H9 (cell line): ENCODE measurements around the gene TEX261. TPM values are rescaled to one million over a fixed set of nuclear protein-coding genes. Genes with fewer than 3 reads are reported as not detected.

Experiments used
- DNase-seq: peaks from one replicate; pipeline ENCODE4 v3.0.0-alpha.2; 2017
- H2AFZ ChIP-seq: one replicate; pipeline ENCODE4 v1.6.1; 2013; ENCODE audit warnings: mild to moderate bottlenecking, low read length, control low read depth, moderate library complexity
- H2AK5ac ChIP-seq: 2 replicates; pipeline ENCODE4 v1.6.1; 2013; ENCODE audit warnings: low read length, control low read depth, mixed read lengths; ENCODE audit not compliant: insufficient read length
- H2BK120ac ChIP-seq: one replicate; pipeline ENCODE4 v1.6.1; 2013; ENCODE audit warnings: low read depth, mild to moderate bottlenecking, low read length, control low read depth, inconsistent platforms; ENCODE audit not compliant: poor library complexity, severe bottlenecking
- H2BK12ac ChIP-seq: 2 replicates; pipeline ENCODE4 v1.6.1; 2013; ENCODE audit warnings: low read length, control low read depth, mixed read lengths, low read depth; ENCODE audit not compliant: insufficient read length
- H2BK15ac ChIP-seq: 2 replicates; pipeline ENCODE4 v1.6.1; 2013; ENCODE audit warnings: low read depth, low read length, control low read depth
- H2BK20ac ChIP-seq: one replicate; pipeline ENCODE4 v1.6.1; 2013; ENCODE audit warnings: low read depth, mild to moderate bottlenecking, low read length, control low read depth, inconsistent platforms; ENCODE audit not compliant: poor library complexity, severe bottlenecking
- H2BK5ac ChIP-seq: 2 replicates; pipeline ENCODE4 v1.6.1; 2013; ENCODE audit warnings: low read length, control low read depth, mixed read lengths; ENCODE audit not compliant: insufficient read length
- H3K14ac ChIP-seq: 2 replicates; pipeline ENCODE4 v1.6.1; 2013; ENCODE audit warnings: low read length, control low read depth; ENCODE audit not compliant: insufficient read depth
- H3K18ac ChIP-seq: 2 replicates; pipeline ENCODE4 v1.6.1; 2013; ENCODE audit warnings: low read depth, mild to moderate bottlenecking, mixed read lengths, low read length, control low read depth; ENCODE audit not compliant: insufficient read length
- H3K23ac ChIP-seq: 2 replicates; pipeline ENCODE4 v1.6.1; 2013; ENCODE audit warnings: low read length, control low read depth, mixed read lengths, low read depth; ENCODE audit not compliant: insufficient read length
- H3K23me2 ChIP-seq: 2 replicates; pipeline ENCODE4 v1.6.1; 2013; ENCODE audit warnings: low read depth, mild to moderate bottlenecking, mixed read lengths, low read length, control low read depth; ENCODE audit not compliant: insufficient read length, poor library complexity, severe bottlenecking
- H3K27ac ChIP-seq: 2 replicates; pipeline ENCODE4 v1.5.1; 2013; ENCODE audit warnings: low read length, control low read depth, mixed read lengths, low read depth; ENCODE audit not compliant: insufficient read length
- H3K27me3 ChIP-seq: 2 replicates; pipeline ENCODE4 v1.6.1; 2013; ENCODE audit warnings: low read length, control low read depth, inconsistent platforms; ENCODE audit not compliant: insufficient read depth
- H3K4ac ChIP-seq: 2 replicates; pipeline ENCODE4 v1.6.1; 2013; ENCODE audit warnings: low read depth, mild to moderate bottlenecking, control low read depth, inconsistent platforms, low read length, moderate library complexity
- H3K4me1 ChIP-seq: 2 replicates; pipeline ENCODE4 v1.6.1; 2013; ENCODE audit warnings: low read length, control low read depth, inconsistent platforms; ENCODE audit not compliant: insufficient read depth
- H3K4me2 ChIP-seq: 2 replicates; pipeline ENCODE4 v1.6.1; 2013; ENCODE audit warnings: low read length, control low read depth, mixed read lengths; ENCODE audit not compliant: insufficient read length, insufficient read depth
- H3K56ac ChIP-seq: 2 replicates; pipeline ENCODE4 v1.6.1; 2013; ENCODE audit warnings: low read depth, mild to moderate bottlenecking, mixed read lengths, low read length, control low read depth; ENCODE audit not compliant: insufficient read length
- H3K79me1 ChIP-seq: 2 replicates; pipeline ENCODE4 v1.6.1; 2013; ENCODE audit warnings: low read depth, mild to moderate bottlenecking, moderate library complexity, low read length, control low read depth, inconsistent platforms; ENCODE audit not compliant: insufficient read depth, poor library complexity, severe bottlenecking
- H3K79me2 ChIP-seq: 2 replicates; pipeline ENCODE4 v1.6.1; 2013; ENCODE audit warnings: low read length, control low read depth, inconsistent platforms; ENCODE audit not compliant: insufficient read depth
- H3K9ac ChIP-seq: 2 replicates; pipeline ENCODE4 v1.6.1; 2013; ENCODE audit warnings: low read length, control low read depth, mixed read lengths; ENCODE audit not compliant: insufficient read length; ENCODE audit errors: extremely low read depth
- H3K9me3 ChIP-seq: one replicate; pipeline ENCODE4 v1.6.1; 2013; ENCODE audit warnings: low read depth, low read length, inconsistent platforms; ENCODE audit not compliant: control insufficient read depth
- H3T11ph ChIP-seq: one replicate; pipeline ENCODE4 v1.6.1; 2013; ENCODE audit warnings: mild to moderate bottlenecking, low read length, control low read depth, inconsistent platforms
- H4K20me1 ChIP-seq: one replicate; pipeline ENCODE4 v1.6.1; 2013; ENCODE audit not compliant: control insufficient read depth, insufficient read length, insufficient read depth
- H4K5ac ChIP-seq: 2 replicates; pipeline ENCODE4 v1.6.1; 2013; ENCODE audit warnings: low read depth, mild to moderate bottlenecking, mixed read lengths, low read length, control low read depth; ENCODE audit not compliant: insufficient read length
- H4K8ac ChIP-seq: replicated peaks from 2 replicates; pipeline ENCODE4 v1.6.1; 2013; ENCODE audit warnings: low read length, control low read depth, mixed read lengths, low read depth; ENCODE audit not compliant: insufficient read length
- H4K91ac ChIP-seq: 2 replicates; pipeline ENCODE4 v1.6.1; 2013; ENCODE audit warnings: low read depth, mild to moderate bottlenecking, moderate library complexity, mixed read lengths, low read length, control low read depth; ENCODE audit not compliant: insufficient read length
- H3K27ac Mint-ChIP-seq, 3 experiments: 2 replicates in 2 of 3; 3 replicates in 1 of 3; pipeline ENCODE4 v1.8.0; 2020 to 2021; ENCODE audit warnings: mixed read lengths in 3 of 3, mild to moderate bottlenecking in 1 of 3, moderate library complexity in 1 of 3
- H3K27me3 Mint-ChIP-seq: 2 replicates; pipeline ENCODE4 v1.8.0; 2021; ENCODE audit warnings: low read depth, mild to moderate bottlenecking, moderate library complexity, mixed read lengths
- H3K36me3 Mint-ChIP-seq, 3 experiments: 2 replicates in 2 of 3; 3 replicates in 1 of 3; pipeline ENCODE4 v1.8.0; 2020 to 2021; ENCODE audit warnings: low read depth in 3 of 3, mixed read lengths in 3 of 3; ENCODE audit not compliant: insufficient read depth in 1 of 3
- H3K4me1 Mint-ChIP-seq, 2 experiments: 2 replicates each; pipeline ENCODE4 v1.8.0; 2020; ENCODE audit warnings: mixed read lengths in 2 of 2
- H3K4me3 Mint-ChIP-seq, 2 experiments: 2 replicates in 1 of 2; 3 replicates in 1 of 2; pipeline ENCODE4 v1.8.0; 2020 to 2021; ENCODE audit warnings: mild to moderate bottlenecking in 2 of 2, mixed read lengths in 2 of 2, moderate library complexity in 1 of 2
- H3K9me3 Mint-ChIP-seq, 2 experiments: 2 replicates in 1 of 2; 3 replicates in 1 of 2; pipeline ENCODE4 v1.8.0; 2020; ENCODE audit warnings: mild to moderate bottlenecking in 2 of 2, mixed read lengths in 2 of 2, moderate library complexity in 1 of 2
- WGBS: extraction: QIAGEN DNeasy Blood & Tissue Kit; methylation state at CpG from one replicate; pipeline ENCODE4 v1.1.7; 2013; ENCODE audit warnings: missing lambda C conversion rate, low lambda C conversion rate, mixed read lengths; ENCODE audit not compliant: insufficient read length; ENCODE audit errors: extremely low coverage; 5-methylcytosine and 5-hydroxymethylcytosine counted together
- total RNA-seq: library from RNA; stranded (reverse); gene quantifications from 2 replicates; pipeline ENCODE4 v1.2.1, GENCODE V29; 2021
- TF ChIP-seq, protein P1 (sequence below): fragments of 200-600 bp; sonication (generic); conservative IDR thresholded peaks from 3 replicates; pipeline ENCODE4 v1.8.0; 2021; ENCODE audit warnings: antibody characterized with exemption, mild to moderate bottlenecking

Gene TEX261
- total RNA-seq, 1 experiment from 2014 or later, result 19.2 TPM

DNA sequence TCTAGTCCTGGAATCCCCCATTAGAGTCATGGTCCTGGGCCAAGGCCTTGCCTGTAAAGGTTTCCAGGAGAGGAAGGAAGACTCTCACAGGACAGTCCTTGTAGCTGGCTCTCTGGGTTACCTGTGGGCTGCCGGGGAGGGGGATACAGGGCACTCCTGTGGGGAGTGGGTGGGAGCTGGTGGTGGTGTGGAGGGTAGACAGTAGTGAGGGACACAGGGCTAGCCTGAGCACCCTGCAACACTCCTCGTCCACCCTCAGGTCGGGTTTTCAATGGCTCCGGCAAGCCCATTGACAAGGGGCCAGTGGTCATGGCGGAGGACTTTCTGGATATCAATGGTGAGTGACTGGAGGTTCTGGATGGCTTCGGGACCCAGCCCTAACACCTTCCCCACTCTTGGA, 35.9 kb downstream of the TEX261 start:
- no peaks in the 10 kb centered on the region for H3K9me3 Mint-ChIP-seq
- Histone ChIP-seq H3K18ac (no peak overlapping the region), H3K56ac (no peak overlapping the region), H3K79me2 (no peaks in the 10 kb centered on the region), H2BK5ac (no peak overlapping the region), H2BK120ac (no peak overlapping the region), H3K23ac (no peak overlapping the region), H3K9ac (no peak overlapping the region), H2AFZ (no peak overlapping the region), H4K20me1 (peaks cover 3% of the 10 kb centered on the region), H3K27ac (no peak overlapping the region), H3K4me2 (no peak overlapping the region), H4K5ac (no peak overlapping the region), H3K9me3 (no peaks in the 10 kb centered on the region), H3K79me1 (no peaks in the 10 kb centered on the region), H3K27me3 (peaks cover 3% of the 10 kb centered on the region; the same call in 1 of the 2 replicates), H3K4me1 (no peaks in the 10 kb centered on the region), H4K91ac (no peak overlapping the region), H3K14ac (no peak overlapping the region), H3K23me2 (no peaks in the 10 kb centered on the region), H3K4ac (no peak overlapping the region), H2BK20ac (no peak overlapping the region), H4K8ac (no peak overlapping the region), H2BK12ac (no peak overlapping the region), H2BK15ac (no peak overlapping the region), H2AK5ac (no peak overlapping the region), H3T11ph (no peak overlapping the region)
- peak; percentile 10 for DNase-seq
- H3K27ac Mint-ChIP-seq, result no peak overlapping the region
- TF ChIP-seq, protein P1, sequence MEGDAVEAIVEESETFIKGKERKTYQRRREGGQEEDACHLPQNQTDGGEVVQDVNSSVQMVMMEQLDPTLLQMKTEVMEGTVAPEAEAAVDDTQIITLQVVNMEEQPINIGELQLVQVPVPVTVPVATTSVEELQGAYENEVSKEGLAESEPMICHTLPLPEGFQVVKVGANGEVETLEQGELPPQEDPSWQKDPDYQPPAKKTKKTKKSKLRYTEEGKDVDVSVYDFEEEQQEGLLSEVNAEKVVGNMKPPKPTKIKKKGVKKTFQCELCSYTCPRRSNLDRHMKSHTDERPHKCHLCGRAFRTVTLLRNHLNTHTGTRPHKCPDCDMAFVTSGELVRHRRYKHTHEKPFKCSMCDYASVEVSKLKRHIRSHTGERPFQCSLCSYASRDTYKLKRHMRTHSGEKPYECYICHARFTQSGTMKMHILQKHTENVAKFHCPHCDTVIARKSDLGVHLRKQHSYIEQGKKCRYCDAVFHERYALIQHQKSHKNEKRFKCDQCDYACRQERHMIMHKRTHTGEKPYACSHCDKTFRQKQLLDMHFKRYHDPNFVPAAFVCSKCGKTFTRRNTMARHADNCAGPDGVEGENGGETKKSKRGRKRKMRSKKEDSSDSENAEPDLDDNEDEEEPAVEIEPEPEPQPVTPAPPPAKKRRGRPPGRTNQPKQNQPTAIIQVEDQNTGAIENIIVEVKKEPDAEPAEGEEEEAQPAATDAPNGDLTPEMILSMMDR, result no peak
- no peaks in the 10 kb centered on the region for H3K4me1 Mint-ChIP-seq
- WGBS, result no CpG with 5 or more reads among the region's 6 CpGs
- no peak overlapping the region for H3K4me3 Mint-ChIP-seq
- peaks cover 78% of the 10 kb centered on the region for H3K27me3 Mint-ChIP-seq
- H3K36me3 Mint-ChIP-seq, result no peaks in the 10 kb centered on the region
